Keratinocyte (primary cell): ENCODE results near the gene PNKP. TPM values are rescaled to one million over a fixed set of nuclear protein-coding genes. Genes with fewer than 3 reads are reported as not detected.

ENCODE experiments used
- DNase-seq: peaks from one replicate; pipeline ENCODE4 v3.0.0-alpha.2; 2011; ENCODE audit warnings: low read depth, missing footprints, low spot score
- FAIRE-seq: peaks from 2 replicates; lab custom pipeline; 2011; peaks lifted over from hg19 to GRCh38; lab: Jason Lieb, UNC
- H2AFZ ChIP-seq: 2 replicates; pipeline ENCODE4 v1.6.0; 2012; ENCODE audit warnings: low read length, control low read depth, inconsistent platforms; ENCODE audit not compliant: control insufficient read depth
- H3K27ac ChIP-seq: 2 replicates; pipeline ENCODE4 v1.5.1; 2011; ENCODE audit warnings: low read length; ENCODE audit not compliant: control insufficient read depth, insufficient read depth
- H3K27me3 ChIP-seq: 3 replicates; pipeline ENCODE4 v1.6.0; 2011; ENCODE audit warnings: low read length; ENCODE audit not compliant: control insufficient read depth, insufficient read depth; ENCODE audit errors: extremely low read depth
- H3K36me3 ChIP-seq, 2 experiments: 2 replicates in 1 of 2; 3 replicates in 1 of 2; pipeline ENCODE4 v1.5.1; 2011; ENCODE audit warnings: low read length in 2 of 2, mild to moderate bottlenecking in 1 of 2; ENCODE audit not compliant: control insufficient read depth in 2 of 2, insufficient read depth in 2 of 2; ENCODE audit errors: extremely low read depth in 1 of 2
- H3K4me1 ChIP-seq: 3 replicates; pipeline ENCODE4 v1.5.1; 2011; ENCODE audit warnings: low read length; ENCODE audit not compliant: control insufficient read depth, insufficient read depth; ENCODE audit errors: extremely low read depth
- H3K4me2 ChIP-seq: 3 replicates; pipeline ENCODE4 v1.6.0; 2011; ENCODE audit warnings: low read depth, low read length; ENCODE audit not compliant: control insufficient read depth, insufficient read depth; ENCODE audit errors: extremely low read depth
- H3K4me3 ChIP-seq, 3 experiments: fragments of 200-600 bp in 1 of 3; sonication (generic) in 1 of 3; 2 replicates in 2 of 3; 3 replicates in 1 of 3; pipeline ENCODE4 v1.5.1; 2011 to 2016; ENCODE audit warnings: low read length in 3 of 3, mild to moderate bottlenecking in 3 of 3, control low read depth in 2 of 3, inconsistent platforms in 1 of 3, low read depth in 1 of 3, mixed read lengths in 1 of 3, mixed run types in 1 of 3, moderate library complexity in 1 of 3; ENCODE audit not compliant: control insufficient read depth in 2 of 3, insufficient read depth in 2 of 3; ENCODE audit errors: extremely low read depth in 1 of 3
- H3K79me2 ChIP-seq: 2 replicates; pipeline ENCODE4 v1.6.0; 2012; ENCODE audit warnings: low read length; ENCODE audit not compliant: control insufficient read depth, insufficient read depth
- H3K9ac ChIP-seq: 3 replicates; pipeline ENCODE4 v1.6.0; 2011; ENCODE audit warnings: low read length; ENCODE audit not compliant: control insufficient read depth, insufficient read depth; ENCODE audit errors: extremely low read depth
- H3K9me1 ChIP-seq: 3 replicates; pipeline ENCODE4 v1.6.0; 2011; ENCODE audit warnings: low read length; ENCODE audit not compliant: control insufficient read depth, insufficient read depth; ENCODE audit errors: extremely low read depth
- H3K9me3 ChIP-seq: 2 replicates; pipeline ENCODE4 v1.5.1; 2012; ENCODE audit warnings: low read depth, low read length; ENCODE audit not compliant: control insufficient read depth
- H4K20me1 ChIP-seq: 3 replicates; pipeline ENCODE4 v1.6.0; 2011; ENCODE audit warnings: low read length; ENCODE audit not compliant: control insufficient read depth, insufficient read depth; ENCODE audit errors: extremely low read depth
- CTCF ChIP-seq, 3 experiments: IDR thresholded peaks in 1 of 3; conservative IDR thresholded peaks in 1 of 3; optimal IDR thresholded peaks in 1 of 3; 2 replicates in 2 of 3; 3 replicates in 1 of 3; pipeline versions ENCODE3 to v1.5.1; 2011; ENCODE audit warnings: low read length in 3 of 3, mild to moderate bottlenecking in 3 of 3, moderate library complexity in 2 of 3, control low read depth in 1 of 3, inconsistent platforms in 1 of 3; ENCODE audit not compliant: insufficient read depth in 2 of 3; ENCODE audit errors: extremely low read depth in 1 of 3
- EZH2 ChIP-seq: IDR thresholded peaks from one replicate; pipeline ENCODE4 v1.6.1; 2012; ENCODE audit warnings: inconsistent platforms, mild to moderate bottlenecking, low read length, moderate library complexity
- dilution Hi-C: fragments of 300-500 bp; cut with MboI; formaldehyde crosslinking; loops from one replicate; pipeline ENCODE4 v1.7.0; 2020; ENCODE audit warnings: low sequenced_read_pairs; ENCODE audit not compliant: extremely low pct_ligation_motif_present
- polyA plus RNA-seq, 5 experiments: library from polyadenylated mRNA; depleted of rRNA in 3 of 5; stranded (reverse) in 3 of 5; stranded (forward) in 1 of 5; unstranded in 1 of 5; fragments of >200 nt; gene quantifications; 1 replicate in 1 of 5; 2 replicates in 3 of 5; 3 replicates in 1 of 5; pipeline versions ENCODE4 v1.2.1 to v1.2.3, GENCODE V29; 2011 to 2012; ENCODE audit warnings: missing spikeins in 2 of 5, low read depth in 1 of 5, low replicate concordance in 1 of 5

Gene PNKP
- polyA plus RNA-seq, 1 donor (not counting 4 experiments of a cell fraction or from before 2014, with no cell fraction given), result 19.3 TPM

DNA sequence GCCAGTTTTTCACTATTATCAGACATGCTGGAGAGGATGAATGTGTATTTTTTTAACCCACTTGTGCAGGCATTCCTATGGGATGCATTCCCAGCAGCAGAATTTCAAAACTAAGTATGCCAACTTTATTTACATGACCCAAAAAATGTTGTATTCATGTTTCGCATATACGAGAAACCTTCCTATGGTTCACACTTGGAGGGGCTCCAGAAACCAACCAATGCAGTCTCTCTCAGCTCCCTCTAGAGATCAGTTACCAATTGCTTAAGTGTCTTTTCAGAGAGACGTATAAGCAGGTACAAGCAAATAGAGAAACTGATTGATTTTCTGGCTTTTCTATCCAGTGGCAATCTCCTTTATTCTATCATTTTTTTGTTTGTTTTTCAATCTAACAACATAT lies 22.0 kb downstream of the PNKP start:
- Histone ChIP-seq H3K27ac (no peak overlapping the region), H4K20me1 (no peaks in the 10 kb centered on the region), H3K9me3 (no peaks in the 10 kb centered on the region), H3K4me1 (peaks cover 14% of the 10 kb centered on the region), H3K36me3 (no peaks in the 10 kb centered on the region), H3K27me3 (no peaks in the 10 kb centered on the region), H3K4me3 (no peak overlapping the region), H3K79me2 (no peaks in the 10 kb centered on the region), H3K4me2 (no peak overlapping the region), H3K9ac (no peak overlapping the region), H3K9me1 (no peaks in the 10 kb centered on the region), H2AFZ (no peak overlapping the region)
- FAIRE-seq (no peak), DNase-seq (no peak)
- dilution Hi-C loops, result no loop called here
- TF ChIP-seq CTCF (optimal IDR thresholded peaks at IDR 0.05 in 1 of 3, IDR thresholded peaks at IDR 0.05 in 1 of 3, conservative IDR thresholded peaks at IDR 0.05 in 1 of 3; ENCODE audit: extremely low read depth in 1 of 3, insufficient read depth in 2 of 3, low read length in 3 of 3), result no peak
- TF ChIP-seq EZH2, result no peak

DNA sequence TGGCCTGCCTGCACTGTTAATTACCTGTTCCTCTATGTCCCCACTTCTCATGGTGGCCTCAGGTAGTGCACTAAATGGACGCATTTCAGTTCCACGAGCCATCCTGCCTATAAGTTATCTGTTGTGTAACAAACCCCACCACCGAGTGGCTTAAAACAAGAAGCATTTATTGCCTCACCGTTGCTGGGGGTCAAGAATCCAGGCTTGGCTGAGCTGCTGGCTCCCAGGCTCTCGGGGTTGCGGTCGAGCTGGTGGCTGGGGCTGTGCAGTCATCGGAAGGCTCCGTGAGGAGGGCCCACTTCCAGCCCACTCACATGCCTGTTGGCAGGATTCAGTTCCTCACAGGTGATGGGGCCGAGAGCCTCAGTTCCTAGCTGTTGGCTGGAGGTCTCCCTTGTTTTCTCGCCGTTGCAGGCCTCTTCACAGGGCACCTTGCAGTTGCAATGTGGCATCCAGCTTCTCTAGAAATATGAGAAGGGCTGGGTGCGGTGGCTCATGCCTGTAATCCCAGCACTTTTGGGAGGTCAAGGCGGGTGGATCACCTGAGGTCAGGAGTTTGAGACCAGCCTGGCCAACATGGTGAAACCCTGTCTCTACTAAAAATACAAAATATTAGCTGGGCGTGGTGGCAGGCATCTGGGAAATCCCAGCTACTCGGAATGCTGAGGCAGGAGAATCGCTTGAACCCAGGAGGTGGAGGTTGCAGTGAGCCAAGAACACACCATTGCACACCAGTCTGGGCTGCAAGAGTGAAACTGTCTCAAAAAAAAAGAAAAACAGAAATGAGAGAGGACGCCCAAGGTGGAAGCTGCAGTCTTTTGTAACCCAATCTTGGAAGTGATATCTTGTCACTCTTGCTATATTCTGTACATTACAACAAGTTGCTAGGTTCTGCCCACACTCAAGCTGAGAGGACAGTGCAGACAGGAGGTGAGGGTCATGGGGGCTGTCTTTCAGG lies 23.0 kb downstream of the PNKP start:
- peaks cover 9% of the 10 kb centered on the region for H3K4me1 ChIP-seq
- no peaks in the 10 kb centered on the region for H3K9me3 ChIP-seq
- H3K4me3 ChIP-seq, result no peak overlapping the region
- no peaks in the 10 kb centered on the region for H3K27me3 ChIP-seq
- H3K36me3 ChIP-seq, result no peaks in the 10 kb centered on the region
- DNase-seq (no peak), FAIRE-seq (no peak)
- H3K79me2 ChIP-seq, result no peaks in the 10 kb centered on the region
- dilution Hi-C loops, result no loop called here
- no peak overlapping the region for H2AFZ ChIP-seq
- TF ChIP-seq EZH2, result no peak
- no peak for TF ChIP-seq CTCF (optimal IDR thresholded peaks at IDR 0.05 in 1 of 3, IDR thresholded peaks at IDR 0.05 in 1 of 3, conservative IDR thresholded peaks at IDR 0.05 in 1 of 3; ENCODE audit: extremely low read depth in 1 of 3, insufficient read depth in 2 of 3, low read length in 3 of 3)
- no peaks in the 10 kb centered on the region for H4K20me1 ChIP-seq
- no peaks in the 10 kb centered on the region for H3K9me1 ChIP-seq
- H3K27ac ChIP-seq, result no peak overlapping the region
- no peak overlapping the region for H3K4me2 ChIP-seq
- no peak overlapping the region for H3K9ac ChIP-seq
